MV-4-11 (cell line): ENCODE measurements around the gene AMDHD2.
"Not testable (repeated sequence)": the region's sequence is repeated elsewhere in the genome, so short reads cannot be mapped to it uniquely, and the experiment has no call there.

ENCODE experiments used
- DNase-seq: peaks from one replicate; lab custom pipeline; 2025; lab: John Stamatoyannopoulos, UW

AMDHD2 gene

DNA sequence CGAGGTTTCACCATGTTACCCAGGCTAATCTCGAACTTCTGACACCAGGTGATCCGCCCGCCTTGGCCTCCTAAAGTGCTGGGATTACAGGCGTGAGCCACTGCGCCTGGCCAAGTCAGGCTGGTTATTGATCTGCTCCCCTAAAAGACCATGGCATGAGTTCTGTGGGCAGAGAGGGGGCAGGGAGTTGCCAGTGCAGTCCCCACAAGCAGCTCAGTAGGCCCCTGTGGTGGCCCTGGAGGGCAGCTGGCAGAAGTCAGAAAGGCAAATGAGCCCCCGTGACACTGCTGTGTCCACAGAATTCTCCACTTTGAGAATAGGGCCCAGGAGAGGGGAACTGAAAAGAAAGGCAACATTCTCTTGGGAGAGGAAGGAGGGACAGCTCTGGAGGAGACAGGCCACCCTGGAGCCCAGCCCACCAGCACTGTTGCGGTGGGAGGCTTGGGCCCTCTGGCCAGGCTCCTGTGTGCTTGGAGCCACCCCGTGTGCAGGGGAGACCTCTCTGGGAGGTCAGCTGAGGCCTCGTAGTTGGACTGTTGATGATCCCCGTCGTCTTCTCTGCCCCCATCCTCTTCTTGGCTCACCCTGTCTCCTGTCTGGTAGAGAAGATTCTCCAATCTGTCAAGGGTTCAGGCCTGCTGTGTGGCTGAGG, 2.1 kb upstream of the AMDHD2 start:
- no peak for DNase-seq

- no peak for DNase-seq
These were observed 1.1 kb upstream of the AMDHD2 start for GRCh38 chr16:2518823-2519710.

GRCh38 chr16:2519711-2520080, 475 bp upstream of the AMDHD2 start:
- no peak for DNase-seq

DNA sequence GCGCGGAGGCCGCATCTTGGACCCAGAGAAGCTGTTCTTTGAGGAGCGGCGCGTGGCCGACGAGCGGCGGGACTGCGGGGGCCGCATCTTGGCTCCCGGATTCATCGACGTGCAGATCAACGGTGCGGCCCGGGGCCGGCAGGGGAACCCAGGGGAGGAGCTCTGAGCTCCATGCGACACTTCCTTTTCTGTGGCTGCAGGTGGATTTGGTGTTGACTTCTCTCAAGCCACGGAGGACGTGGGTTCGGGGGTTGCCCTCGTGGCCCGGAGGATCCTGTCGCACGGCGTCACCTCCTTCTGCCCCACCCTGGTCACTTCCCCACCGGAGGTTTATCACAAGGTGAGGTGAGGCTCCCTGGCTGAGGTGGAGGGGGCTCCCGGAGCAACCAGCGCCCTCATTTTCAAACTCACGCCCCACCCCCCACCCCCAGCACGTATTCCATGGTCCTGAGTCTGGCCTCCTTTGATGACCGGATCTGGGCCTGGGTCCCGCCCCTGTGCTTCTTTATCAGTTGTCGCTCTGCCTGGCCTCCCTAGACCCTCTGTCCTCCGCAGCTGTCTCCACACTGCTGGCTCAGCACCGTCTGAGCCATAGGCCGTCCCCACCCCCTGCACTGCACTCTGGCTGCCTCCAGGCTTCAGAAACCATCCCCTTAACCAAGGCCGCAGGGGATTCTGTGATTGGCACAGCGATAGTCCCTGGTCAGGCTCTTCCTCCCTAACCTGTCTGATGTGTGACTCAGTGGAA, 787 bp downstream of the AMDHD2 start:
- DNase-seq, result peak; percentile 34

GRCh38 chr16:2523801-2524231, 3.6 kb downstream of the AMDHD2 start:
- DNase-seq, result no peak

GRCh38 chr16:2524339-2524938, 4.3 kb downstream of the AMDHD2 start:
- no peak for DNase-seq

GRCh38 chr16:2526135-2526534, 6.0 kb downstream of the AMDHD2 start:
- DNase-seq, result no peak

DNA sequence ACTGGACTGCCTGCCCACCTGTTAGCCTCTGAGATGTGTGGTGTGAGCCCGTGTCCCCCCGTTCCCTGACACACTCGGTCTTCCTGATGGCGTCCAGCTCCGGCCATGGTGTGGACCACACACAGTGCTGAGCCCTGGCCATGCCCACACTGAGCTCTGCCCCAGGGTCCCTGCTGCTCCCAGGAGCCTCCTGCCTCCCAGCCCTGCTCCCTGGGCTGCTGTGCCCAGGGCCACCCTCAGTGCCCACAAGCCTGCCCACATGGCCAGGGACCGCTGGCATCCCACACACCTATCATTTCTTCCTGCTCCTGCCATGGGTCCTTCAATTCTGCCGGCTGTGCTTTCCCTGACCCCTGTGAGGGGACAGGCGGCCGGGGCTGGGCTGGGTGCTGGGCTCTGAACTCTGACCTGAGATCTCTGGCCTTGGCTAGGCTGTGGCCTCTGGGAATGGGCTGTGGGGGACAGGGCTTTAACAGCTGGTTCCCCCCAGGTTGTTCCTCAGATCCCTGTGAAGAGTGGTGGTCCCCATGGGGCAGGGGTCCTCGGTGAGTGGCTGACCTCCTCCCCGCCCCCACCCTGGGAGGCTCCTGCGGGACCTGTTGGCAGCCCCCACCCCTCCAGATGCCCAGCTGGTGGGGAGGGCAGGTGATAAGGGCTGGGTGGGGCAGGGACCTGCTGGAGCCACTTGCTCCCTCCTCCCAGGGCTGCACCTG, 7.1 kb downstream of the AMDHD2 start:
- no peak for DNase-seq

DNA sequence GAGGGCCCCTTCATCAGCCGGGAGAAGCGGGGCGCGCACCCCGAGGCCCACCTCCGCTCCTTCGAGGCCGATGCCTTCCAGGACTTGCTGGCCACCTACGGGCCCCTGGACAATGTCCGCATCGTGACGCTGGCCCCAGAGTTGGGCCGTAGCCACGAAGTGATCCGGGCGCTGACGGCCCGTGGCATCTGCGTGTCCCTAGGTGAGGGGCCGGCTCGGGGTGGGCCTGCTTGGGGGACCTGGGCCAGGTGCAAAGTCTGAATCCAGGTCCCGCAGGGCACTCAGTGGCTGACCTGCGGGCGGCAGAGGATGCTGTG, 7.6 kb downstream of the AMDHD2 start:
- DNase-seq, result no peak

- no peak for DNase-seq
These were observed 8.2 kb downstream of the AMDHD2 start for GRCh38 chr16:2528161-2529060.

DNA sequence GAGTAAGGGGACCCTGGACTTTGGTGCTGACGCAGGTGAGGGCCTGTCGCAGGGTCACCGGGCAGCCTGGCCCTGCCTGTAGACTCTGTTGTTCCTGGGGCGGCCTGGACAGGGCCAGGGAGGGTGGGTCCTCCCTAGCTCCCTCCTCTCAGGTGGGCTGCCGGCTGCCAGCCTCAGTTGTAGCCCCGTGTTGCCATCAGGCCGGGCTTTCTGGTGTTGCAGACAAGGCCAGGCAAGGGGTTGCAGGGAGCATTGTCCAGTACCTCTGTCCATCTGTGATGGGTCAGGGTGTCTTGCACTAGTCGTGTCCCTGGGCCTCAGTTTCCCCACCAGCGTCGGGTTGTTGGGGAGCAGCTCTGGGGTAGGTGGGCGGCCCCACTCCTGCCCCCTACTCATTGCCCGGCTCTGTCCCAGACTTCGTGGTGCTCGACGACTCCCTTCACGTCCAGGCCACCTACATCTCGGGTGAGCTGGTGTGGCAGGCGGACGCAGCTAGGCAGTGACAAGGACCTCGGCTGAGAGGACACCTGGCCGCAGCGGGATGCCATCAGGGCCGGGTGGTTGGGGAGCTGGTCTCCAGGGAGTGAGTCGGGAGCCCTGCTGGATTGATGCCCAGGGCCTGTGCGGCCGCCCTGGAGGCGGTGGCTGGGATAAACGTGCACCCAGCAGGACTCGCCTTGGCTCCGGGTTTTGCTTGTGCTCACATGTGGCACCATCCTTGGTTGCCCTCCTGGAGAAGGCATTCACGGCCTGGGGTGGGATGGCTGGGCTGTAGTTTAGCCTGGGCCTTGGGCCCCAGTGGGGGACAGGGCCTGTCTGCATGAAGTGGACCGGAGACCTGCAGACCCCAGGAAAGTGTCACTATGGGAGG, 9.1 kb downstream of the AMDHD2 start:
- no peak for DNase-seq

DNA sequence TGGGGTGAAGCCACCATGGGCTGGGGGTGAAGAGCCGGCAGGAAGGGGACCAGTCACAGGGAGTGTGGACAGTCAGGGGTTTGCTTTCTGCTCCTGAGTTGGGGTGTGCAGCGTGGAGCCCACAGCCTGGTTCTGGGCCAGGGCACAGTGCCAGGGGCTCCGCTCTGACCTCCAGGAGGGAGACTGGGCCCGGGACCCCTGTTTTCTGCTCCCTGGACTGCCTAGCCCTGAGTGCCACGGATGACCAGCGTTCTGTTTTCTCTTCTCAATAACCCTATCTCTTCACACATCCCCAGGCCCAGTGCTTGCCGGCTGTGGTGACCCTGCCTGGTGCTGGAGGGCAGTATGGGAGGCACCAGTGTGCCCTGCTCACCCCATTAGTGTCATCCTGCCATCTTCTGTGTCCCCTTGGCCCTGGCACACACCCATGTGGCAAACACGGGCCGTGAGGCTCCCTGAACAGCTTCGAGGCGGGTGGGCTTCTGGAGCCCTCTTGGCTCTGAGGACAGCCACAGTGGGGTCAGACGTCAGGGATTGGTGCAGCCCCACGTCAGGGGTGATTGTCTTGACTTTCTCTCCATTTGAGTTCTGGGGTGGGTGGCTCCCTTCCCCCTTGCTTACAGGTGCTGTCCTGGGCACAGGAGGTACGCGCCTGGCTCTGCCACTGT, 9.9 kb downstream of the AMDHD2 start:
- no peak for DNase-seq

GRCh38 chr16:2530629-2531318, 10.6 kb downstream of the AMDHD2 start:
- DNase-seq, result no peak

DNA sequence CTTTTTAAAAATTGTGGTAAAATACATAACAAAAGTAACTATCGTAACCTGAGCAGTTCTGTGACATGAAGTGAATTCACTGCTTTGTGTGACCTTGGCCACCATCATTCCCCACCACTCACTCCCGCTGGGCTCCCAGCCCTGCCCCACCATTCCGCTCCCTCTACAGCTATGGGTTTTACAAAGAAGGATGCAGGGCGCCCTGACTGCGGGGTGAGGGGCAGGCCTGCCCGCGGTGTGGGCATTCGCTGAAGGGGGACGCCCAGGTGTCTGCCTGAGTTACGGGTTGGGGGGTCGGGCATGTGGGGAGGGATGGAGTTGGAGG, 11.2 kb downstream of the AMDHD2 start, which contains the start of gene CEMP1:
TSS of gene CEMP1 (minus strand) at position 38 of the 325 bp plus-strand sequence. CDS start 335 bp downstream, outside the sequence.
- no peak for DNase-seq

DNA sequence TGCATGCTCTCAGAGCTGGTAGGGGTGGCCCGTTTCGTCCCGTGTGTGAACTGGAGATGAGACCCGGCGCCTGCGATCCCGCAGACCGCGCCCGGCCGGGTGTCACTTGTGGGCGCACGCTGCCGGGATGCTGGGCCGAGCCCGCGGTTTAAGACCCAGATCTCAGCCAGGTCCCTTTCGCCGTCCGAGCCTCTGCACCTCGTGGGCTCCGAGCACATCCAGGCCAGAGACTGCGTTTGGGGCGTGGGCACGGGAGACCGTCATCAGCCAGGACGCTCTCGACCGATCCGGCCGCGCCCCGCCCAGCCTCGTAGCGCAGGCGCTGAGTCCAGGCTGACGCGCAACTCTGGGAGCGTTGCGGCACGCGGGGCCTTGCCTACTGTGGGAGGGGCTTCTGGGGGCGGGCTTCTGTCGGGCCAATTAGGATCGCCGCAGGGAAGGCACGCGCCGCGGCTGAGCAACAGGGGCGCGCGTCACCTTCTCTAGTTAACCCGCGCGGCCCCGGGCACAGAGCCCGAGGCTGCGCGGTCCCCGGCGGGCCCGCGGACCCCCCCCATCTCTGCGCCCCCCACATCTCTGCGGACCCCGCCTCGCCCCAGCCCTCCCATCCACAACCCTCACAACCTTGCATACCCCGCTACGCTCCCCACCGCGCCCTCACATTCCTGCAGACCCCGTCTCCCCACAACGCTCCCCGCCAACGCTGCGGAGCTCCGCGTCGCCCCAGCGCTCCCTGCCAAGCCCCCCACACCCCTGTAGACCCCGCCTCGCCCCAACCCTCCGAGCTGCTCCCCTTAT, 11.7 kb downstream of the AMDHD2 start:
- DNase-seq, result peak; percentile 94

DNA sequence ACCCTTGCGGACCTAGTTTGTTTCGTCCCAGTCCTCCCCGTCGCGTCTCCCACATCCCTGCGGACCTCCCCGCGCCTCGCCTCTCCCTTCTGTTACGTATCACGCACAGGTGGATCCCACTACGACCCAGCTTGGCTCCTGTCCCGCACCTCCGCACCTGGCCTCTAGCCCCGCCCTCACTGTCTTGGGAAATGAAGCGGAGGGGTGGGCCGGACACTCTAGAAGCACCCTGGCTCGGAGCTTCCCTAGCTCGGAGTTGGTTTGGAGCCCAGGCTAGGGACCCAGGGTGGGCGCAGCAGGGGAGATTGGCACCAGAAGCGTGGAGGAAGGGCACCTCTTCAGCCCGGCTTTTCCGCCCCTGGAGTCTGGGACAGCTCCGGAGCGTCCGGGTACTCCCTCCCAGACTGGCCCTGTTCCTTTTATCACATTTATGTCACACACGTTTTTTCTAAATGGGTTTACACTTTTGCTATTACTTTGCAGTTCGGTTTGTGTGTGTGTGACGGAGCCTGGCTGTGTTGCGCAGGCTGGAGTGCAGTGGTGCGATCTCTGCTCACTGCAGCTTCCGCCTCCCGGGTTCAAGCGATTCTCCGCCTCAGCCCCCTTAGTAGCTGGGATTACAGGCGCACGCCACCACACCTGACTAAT, 12.4 kb downstream of the AMDHD2 start:
- peak; percentile 48 for DNase-seq

DNA sequence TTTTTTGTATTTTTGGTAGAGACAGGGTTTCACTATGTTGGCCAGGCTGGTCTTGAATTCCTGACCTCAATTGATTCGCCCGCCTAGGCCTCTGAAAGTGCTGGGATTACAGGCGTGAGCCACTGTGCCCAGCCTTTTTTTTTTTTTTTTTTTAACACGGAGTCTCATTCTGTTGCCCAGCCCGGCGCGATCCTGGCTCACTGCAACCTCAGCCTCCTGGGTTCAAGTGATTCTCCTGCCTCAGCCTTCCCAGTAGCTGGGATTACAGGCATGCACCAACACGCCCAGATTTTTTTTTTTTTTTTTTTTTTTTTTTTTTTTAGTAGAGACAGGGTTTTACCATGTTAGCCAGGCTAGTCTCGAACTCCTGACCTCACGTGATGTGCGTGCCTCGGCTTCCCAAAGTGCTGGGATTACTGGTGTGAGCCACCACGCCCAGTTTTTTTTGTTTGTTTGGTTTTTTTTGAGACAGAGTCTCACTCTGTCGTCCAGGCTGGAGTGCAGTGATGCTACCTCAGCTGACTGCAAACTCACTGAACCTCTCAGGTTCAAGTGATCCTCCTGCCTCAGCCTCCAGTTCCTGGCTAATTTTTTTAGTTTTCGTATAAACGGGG, 13.1 kb downstream of the AMDHD2 start:
- not testable (repeated sequence) for DNase-seq
